ENCODE results near the gene MRPL23.

Gene MRPL23

GRCh38 chr11:1959786-1960185, 12.7 kb downstream of the MRPL23 start:
- no peak for DNase-seq

GRCh38 chr11:1963864-1964263, 16.7 kb downstream of the MRPL23 start:
- no peak for DNase-seq

DNA sequence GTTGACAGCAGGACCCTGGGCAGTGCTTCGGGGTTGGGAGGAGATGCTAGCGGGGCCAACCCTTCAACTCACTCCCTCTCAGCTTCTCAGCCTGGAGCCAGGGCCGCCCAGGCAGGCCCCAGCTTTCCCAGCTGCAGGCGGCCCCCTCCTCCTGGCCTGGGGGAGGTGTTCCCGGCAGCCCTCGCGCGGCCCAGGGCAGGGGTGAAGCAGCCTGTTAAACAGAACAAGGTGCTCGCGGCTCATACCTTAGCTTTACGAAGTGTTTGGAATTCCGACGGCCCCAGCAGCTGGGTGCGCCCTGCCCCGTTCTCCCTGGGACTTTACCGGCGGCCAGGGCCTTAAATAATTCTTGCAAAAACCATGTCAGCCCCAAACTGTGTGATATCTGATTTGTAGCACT, 17.2 kb downstream of the MRPL23 start:
- DNase-seq = no peak

- DNase-seq = no peak
Measured at GRCh38 chr11:1964955-1965354, 17.8 kb downstream of the MRPL23 start.

DNA sequence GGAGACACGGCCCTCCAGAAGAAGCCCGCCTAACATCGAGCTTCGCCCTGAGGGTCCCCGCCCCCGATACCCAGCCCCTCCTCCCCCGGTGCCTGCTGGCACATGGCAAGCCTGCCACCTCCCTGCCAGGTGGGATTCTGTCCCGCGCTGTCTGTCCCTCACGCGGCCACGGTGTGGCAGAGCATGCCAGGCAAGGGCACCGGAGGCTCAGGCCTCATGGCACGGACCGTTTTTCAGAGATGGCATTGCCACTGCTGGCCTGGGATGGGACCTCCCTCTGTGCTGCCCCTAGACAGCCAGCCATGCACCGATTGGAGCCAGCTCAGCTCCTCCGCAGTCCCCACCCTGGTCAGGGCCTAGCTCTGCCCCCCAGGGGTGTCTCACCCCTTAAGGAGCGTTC, 19.4 kb downstream of the MRPL23 start:
- no peak for DNase-seq

- no peak for DNase-seq
Measured at GRCh38 chr11:1967641-1968225, 20.6 kb downstream of the MRPL23 start.

DNA sequence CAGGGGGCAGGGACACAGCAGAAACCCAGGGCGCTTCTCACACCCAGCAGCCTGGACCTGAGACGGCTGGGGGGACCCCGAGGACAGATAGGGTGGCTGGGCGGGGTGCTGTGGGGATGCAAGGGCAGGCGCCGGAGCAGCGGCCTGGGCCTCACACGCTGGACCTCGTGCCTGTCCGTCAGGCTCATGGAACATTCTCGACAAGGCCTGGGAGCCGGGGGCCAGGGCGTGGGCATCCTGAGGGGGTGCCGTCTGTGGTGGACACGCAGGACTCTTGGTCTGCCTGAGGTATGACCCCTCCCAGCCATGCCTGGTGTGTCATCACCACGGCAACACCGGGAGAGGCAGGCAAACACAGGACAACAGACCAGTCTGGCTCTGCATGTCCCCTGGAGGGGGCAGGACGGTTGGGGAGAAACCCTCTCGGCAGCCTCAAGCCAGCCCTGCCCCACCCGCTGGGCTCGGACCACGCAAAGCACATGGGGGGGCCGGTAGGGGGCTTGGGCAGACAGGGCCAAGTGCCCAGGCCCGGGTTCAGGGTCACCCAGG, 21.4 kb downstream of the MRPL23 start:
- no peak for DNase-seq

DNA sequence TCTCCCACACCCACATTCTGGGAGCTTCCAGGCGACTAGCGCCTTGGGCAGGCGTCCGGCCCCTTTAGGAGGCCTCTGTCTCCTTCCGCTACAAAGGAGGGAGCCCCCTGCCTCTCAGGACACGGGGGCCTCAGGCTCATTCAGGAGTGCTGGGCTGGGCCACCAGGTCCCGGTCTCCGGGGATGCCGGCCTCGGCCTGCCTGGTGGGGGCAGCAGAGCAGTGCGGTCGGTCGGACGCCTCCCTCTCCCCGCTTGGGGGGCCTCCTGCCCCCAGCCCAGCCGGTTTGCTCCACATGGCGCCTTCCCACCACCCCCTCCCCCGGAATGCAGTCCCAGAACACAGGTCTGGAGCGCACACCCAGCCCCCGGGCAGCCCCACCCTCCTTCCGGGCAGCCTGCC, 21.9 kb downstream of the MRPL23 start:
- DNase-seq = no peak

- DNase-seq = no peak
Measured at GRCh38 chr11:1969776-1970175, 22.6 kb downstream of the MRPL23 start.

DNA sequence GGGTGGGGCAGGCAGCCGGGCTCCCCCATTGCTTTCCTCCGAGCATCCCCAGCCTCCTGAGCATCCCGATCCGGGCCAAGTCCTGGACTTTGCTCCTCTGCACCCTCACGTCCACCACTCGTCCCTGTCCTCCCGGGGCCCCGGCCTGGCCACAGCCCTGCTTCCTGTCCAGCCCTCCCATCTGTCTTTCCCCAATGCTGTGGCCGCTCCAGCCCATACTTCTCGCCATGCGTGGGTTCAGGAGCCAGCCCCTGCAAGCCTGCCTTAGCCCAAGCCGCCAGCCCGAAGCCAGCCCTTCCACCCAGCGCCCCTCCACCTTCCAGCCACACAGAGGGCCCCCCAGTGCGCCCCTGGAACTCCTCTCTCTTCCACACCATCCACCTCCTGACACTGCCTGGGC, 23.8 kb downstream of the MRPL23 start:
- DNase-seq = no peak

DNA sequence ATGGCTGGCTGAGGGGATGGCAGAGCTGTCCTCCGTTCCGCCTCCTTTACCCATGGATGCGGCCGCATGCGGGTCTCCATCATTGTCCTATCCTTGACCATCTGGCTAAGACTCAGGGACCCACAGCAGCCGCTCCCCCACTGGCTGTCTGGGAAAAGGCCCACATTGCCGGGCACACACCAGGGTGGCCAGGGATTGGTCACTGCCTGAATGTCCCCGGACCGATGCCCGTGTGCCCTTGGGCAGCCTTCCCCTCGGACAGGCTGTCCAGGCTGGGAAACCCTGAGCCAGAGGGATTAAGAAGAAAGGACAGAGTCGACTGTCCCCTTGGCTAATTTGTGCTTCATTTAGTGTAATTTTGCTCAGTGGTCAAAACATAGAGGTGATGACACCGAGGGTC, 28.1 kb downstream of the MRPL23 start:
- no peak for DNase-seq

DNA sequence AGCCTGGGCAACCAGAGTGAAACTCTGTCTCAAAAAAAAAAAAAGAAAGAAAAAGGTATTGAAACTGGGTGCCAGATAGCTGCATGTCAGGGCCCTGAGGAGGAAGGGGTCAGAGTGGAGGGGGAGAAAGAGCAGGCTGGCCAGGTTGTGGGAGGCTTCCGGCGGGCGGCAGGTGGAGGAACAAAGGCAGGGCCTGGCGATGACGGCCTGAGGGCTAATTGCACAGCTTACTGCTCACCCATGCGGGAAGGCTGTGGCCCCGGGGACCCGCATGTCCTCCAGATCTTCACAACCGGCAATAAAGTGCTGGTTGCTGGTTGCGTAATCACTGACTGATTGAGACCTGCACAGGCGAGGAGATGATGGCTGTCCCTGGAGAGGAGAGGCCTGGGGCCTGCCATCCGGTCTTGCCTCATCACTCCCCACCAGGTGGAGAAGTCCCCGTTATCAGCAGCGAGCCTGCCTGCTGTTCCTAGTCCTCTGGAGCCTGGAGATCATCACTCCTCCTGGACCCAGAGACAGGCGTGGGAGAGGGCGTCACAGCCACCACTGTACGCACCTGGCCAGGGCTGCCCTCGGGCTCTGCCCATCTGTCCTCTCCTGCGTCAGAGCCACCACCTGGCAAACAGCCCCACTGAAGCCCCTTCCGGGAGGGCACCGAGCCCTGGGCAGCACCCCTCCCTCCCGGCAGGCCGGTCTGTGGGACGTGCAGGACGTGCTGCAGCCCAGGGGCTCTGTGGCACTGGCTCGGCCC, 31.8 kb downstream of the MRPL23 start:
- no peak for DNase-seq

DNA sequence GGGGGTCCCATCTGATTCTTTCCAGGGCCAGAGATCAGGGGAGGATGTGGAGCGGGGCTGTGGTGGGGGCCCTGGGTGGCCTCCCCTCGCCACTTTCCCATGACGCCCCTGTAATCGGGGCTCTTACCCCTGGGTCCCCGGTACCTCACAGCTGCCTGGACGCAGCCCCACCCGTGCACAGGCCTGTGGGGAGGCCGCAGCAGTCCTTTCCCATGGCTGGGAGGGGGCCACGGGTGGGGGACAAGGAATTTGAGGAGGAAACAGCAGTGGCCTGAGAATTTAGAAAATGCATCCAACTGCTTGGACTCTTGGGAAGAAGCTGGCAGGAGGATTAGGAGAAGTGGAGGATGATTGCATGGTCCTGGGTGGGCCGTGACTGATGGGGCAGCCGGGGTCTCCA, 32.5 kb downstream of the MRPL23 start:
- DNase-seq = no peak

GRCh38 chr11:1982873-1983600, 35.9 kb downstream of the MRPL23 start:
- DNase-seq = no peak

DNA sequence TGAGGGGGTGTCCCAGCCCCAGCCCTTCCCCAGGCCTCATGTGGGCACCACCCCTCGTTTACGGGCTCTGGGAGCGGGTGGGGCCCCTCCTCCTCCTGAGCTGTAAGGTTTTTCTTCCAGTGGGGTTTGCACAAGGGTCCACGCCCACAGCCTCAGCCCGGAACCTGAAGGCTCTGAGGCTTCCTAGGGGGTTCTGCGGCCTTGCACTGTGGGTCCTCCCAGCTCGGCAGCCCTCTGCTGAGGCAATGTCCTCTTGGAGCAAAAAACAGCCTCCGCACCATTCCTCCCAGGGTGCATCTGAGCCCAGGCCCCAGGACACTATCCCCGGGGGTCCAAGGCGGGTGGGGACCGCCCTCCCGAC, 36.4 kb downstream of the MRPL23 start:
- DNase-seq = no peak

DNA sequence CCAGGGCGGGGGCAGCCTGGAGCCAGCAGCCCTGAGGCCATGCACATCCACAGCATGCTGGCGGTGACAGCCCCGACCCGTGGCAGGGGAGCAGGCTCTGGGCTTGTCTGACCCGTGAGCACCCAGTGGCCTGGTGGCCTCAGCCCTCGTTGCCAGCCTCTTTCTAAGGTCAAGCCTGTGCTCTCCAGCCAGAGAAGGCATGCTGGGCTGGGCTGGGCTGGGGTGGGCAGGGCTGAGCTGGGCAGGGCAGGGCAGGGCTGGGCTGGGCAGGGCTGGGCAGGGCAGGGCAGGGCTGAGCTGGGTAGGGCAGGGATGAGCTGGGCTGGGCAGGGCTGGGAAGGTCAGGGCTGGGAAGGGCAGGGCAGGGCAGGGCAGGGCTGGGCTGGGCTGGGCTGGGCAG, 39.9 kb downstream of the MRPL23 start:
- no peak for DNase-seq

- no peak for DNase-seq
Measured at GRCh38 chr11:1988174-1988573, 41.0 kb downstream of the MRPL23 start.

GRCh38 chr11:1988667-1989317, 41.7 kb downstream of the MRPL23 start:
- DNase-seq = no peak

DNA sequence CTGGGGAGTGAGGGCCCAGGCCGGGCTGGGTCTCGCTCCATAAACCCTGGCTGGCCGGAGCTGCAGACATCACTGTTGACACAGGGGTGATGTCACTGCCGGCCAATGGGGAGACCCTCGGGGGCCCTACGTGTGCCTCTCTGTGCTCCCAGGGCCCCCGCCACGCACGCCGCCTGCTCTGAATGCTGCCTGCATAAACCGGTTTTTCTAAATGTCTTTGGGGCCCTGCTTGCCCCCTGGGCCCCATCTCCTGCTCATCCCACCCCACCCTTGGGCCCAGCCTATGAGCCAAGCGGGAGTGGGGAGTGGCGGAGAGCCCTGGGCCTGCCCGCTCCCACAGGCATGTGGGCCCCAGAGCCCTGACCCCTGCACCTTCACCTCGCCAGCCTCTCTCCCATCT, 42.8 kb downstream of the MRPL23 start:
- DNase-seq = no peak

GRCh38 chr11:1990872-1991578, 43.9 kb downstream of the MRPL23 start:
- no peak for DNase-seq

DNA sequence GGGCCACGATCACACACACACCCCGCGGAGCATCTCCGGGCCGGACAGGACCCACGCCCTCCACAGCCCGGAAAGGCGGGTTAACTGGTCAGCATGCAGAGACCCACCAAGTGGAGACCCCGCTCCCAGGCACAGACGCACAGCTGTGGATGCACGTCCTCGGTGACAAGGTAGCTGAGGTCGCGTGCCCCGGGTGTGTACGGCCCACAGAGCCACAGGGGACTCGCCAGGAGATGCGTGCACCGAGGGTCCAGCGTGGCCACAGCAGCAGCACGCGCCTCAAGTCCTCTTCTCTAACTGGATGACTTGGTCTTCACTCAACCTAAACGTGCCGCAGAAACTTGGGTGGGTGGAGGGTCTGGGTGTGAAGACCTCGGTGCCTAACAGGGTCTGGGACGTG, 45.0 kb downstream of the MRPL23 start:
- no peak for DNase-seq

DNA sequence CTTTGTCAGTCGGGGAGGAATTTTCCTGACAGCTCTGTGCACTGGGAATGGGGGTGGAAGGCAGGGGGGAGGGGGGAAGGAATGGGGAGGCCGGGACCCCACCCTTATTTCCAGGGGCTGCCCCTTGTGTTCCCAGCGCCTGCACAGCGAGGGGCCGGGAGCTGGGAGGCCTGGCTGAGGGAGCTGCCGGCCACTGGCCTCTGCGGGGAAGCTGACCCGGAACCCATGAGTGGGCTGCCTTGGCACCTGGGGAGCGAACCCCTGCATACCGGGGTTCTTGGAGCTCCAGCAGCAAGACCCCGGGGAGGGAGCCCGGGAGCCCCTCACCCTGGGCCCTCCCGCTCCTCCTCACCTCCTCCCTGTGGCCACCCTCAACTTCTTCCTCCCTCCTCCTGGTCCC, 47.0 kb downstream of the MRPL23 start:
- no peak for DNase-seq

DNA sequence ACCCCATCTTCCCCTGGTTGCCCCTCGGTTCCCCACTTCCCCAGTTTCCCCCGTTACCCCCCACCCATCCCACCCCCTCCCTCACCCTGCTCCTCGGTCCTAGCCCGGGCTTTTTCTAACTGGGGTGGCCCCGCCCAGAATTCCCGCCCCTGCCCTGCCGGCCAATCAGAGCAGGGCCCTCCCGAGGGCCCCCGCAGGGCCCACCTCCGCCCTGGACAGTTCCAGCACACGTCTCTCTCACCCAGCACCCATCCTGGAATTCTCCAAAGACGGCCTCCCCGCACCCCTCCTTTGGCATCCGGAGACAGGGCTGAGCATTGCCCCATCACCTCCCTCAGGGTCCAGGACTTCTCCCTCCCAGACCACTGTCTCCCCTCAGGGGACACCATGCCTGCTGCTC, 50.6 kb downstream of the MRPL23 start, which contains the start of gene H19:
TSS of gene H19 (minus strand) at position 88 of the 400 bp plus-strand sequence.
- DNase-seq = no peak

All from SHP77 (cell line).